OCI-LY7 (cell line): ENCODE data around the gene TRPM8.

ENCODE experiments used
- CTCF ChIP-seq: fragments of 200-600 bp; sonication (generic); conservative IDR thresholded peaks from 2 replicates; pipeline ENCODE4 v1.5.1; 2014; ENCODE audit warnings: mild to moderate bottlenecking, antibody characterized with exemption, low read length, moderate library complexity, mixed read lengths
- EZH2phosphoT487 ChIP-seq: fragments of 200-600 bp; sonication (generic); IDR thresholded peaks from 2 replicates; pipeline ENCODE4 v1.6.1; 2018; ENCODE audit warnings: low read depth, borderline replicate concordance, mild to moderate bottlenecking, mixed run types, antibody characterized with exemption, low read length, moderate library complexity, mixed read lengths

- TF ChIP-seq CTCF (no peak), EZH2phosphoT487 (no peak)
Measured at GRCh38 chr2:233966388-233966787, 49.2 kb downstream of the TRPM8 start.
